HG02884 (cell line): Measurements from ENCODE around the gene PSME3IP1.
A peak's percentile ranks its signal among the peaks of the same experiment; 100 is the strongest.
"Not testable (repeated sequence)": the region's sequence is repeated elsewhere in the genome, so short reads cannot be mapped to it uniquely, and the experiment has no call there.

ENCODE experiments used
- ATAC-seq: cut with Tn5 transposase; IDR thresholded peaks from one replicate; pipeline ENCODE4 v1.9.1; 2021; ENCODE audit warnings: mild to moderate bottlenecking, moderate library complexity; ENCODE audit not compliant: unreplicated experiment

PSME3IP1 gene

GRCh38 chr16:57200321-57200720 is 14.5 kb upstream of the PSME3IP1 start:
- ATAC-seq = not testable (repeated sequence)

GRCh38 chr16:57196753-57197152 is 10.9 kb upstream of the PSME3IP1 start:
- no peak for ATAC-seq

GRCh38 chr16:57196286-57196685 is 10.4 kb upstream of the PSME3IP1 start:
- ATAC-seq = no peak

- ATAC-seq = no peak
Observed at GRCh38 chr16:57194512-57194911, 8.7 kb upstream of the PSME3IP1 start.

- ATAC-seq = no peak
Observed at GRCh38 chr16:57192720-57193486, 7.1 kb upstream of the PSME3IP1 start.

GRCh38 chr16:57192146-57192545 is 6.3 kb upstream of the PSME3IP1 start:
- no peak for ATAC-seq

GRCh38 chr16:57191056-57191571 is 5.3 kb upstream of the PSME3IP1 start:
- ATAC-seq = no peak

GRCh38 chr16:57190136-57190535 is 4.3 kb upstream of the PSME3IP1 start:
- no peak for ATAC-seq

- not testable (repeated sequence) for ATAC-seq
Observed at GRCh38 chr16:57189527-57189926, 3.7 kb upstream of the PSME3IP1 start.

- ATAC-seq = no peak
Observed at GRCh38 chr16:57188711-57189002, 2.8 kb upstream of the PSME3IP1 start.

GRCh38 chr16:57187902-57188710 is 2.3 kb upstream of the PSME3IP1 start:
- ATAC-seq = not testable (repeated sequence)

GRCh38 chr16:57186872-57187854 is 1.3 kb upstream of the PSME3IP1 start:
- ATAC-seq = no peak

GRCh38 chr16:57185446-57185944 is 344 bp downstream of the PSME3IP1 start:
- ATAC-seq = peak; percentile 25

GRCh38 chr16:57184887-57185445 is 873 bp downstream of the PSME3IP1 start:
- no peak for ATAC-seq

- ATAC-seq = no peak
Observed at GRCh38 chr16:57184113-57184512, 1.7 kb downstream of the PSME3IP1 start.

- ATAC-seq = no peak
Observed at GRCh38 chr16:57179215-57179828, 6.5 kb downstream of the PSME3IP1 start.

- ATAC-seq = no peak
Observed at GRCh38 chr16:57178793-57179212, 7.0 kb downstream of the PSME3IP1 start.

GRCh38 chr16:57178196-57178595 is 7.6 kb downstream of the PSME3IP1 start:
- ATAC-seq = no peak

GRCh38 chr16:57175896-57176295 is 9.9 kb downstream of the PSME3IP1 start:
- ATAC-seq = no peak

GRCh38 chr16:57172721-57173290 is 13.0 kb downstream of the PSME3IP1 start:
- ATAC-seq = no peak
